Fibroblast of villous mesenchyme (primary cell): ENCODE data around the gene PLXDC1. TPM values are rescaled to one million over a fixed set of nuclear protein-coding genes. Genes with fewer than 3 reads are reported as not detected.
A peak's percentile ranks its signal among the peaks of the same experiment; 100 is the strongest.

Source experiments
- DNase-seq: peaks from one replicate; pipeline ENCODE4 v3.0.0-alpha.2; 2010; ENCODE audit warnings: low read depth
- H3K4me3 ChIP-seq: 2 replicates; pipeline ENCODE4 v1.5.1; 2011; ENCODE audit warnings: low read depth, mild to moderate bottlenecking, low read length
- total RNA-seq: library from RNA; depleted of rRNA; stranded (reverse); fragments of >200 nt; gene quantifications from 2 replicates; pipeline ENCODE4 v1.2.3, GENCODE V29; 2012
- TF ChIP-seq, protein P1 (sequence below): IDR thresholded peaks from 2 replicates; pipeline ENCODE4 v1.5.1; 2012; ENCODE audit warnings: low read depth, mild to moderate bottlenecking, low read length; ENCODE audit not compliant: insufficient read depth

PLXDC1 gene
- total RNA-seq, 1 donor: 0.43 TPM

DNA sequence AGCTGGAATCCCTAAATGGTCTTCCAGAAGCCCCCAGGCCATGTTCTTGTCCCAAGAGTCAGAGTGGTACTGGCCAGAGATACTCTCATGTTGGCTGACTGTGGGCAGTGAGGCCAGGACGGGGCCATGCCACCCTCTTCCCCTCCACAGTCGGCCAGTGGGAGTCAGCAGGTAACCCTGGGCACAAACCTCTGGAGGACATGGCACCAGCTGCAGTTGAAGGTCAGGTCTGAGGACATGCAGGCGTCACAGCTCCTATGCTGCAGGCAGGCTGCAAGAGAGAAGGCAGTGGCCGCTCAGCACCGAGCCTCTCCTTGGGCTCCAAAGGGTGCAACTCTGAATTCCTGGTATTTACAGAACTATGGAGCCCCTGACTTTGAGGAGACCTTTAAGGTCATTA is 68.2 kb downstream of the PLXDC1 start:
- DNase-seq: no peak
- H3K4me3 ChIP-seq: no peak overlapping the region
- TF ChIP-seq, protein P1, sequence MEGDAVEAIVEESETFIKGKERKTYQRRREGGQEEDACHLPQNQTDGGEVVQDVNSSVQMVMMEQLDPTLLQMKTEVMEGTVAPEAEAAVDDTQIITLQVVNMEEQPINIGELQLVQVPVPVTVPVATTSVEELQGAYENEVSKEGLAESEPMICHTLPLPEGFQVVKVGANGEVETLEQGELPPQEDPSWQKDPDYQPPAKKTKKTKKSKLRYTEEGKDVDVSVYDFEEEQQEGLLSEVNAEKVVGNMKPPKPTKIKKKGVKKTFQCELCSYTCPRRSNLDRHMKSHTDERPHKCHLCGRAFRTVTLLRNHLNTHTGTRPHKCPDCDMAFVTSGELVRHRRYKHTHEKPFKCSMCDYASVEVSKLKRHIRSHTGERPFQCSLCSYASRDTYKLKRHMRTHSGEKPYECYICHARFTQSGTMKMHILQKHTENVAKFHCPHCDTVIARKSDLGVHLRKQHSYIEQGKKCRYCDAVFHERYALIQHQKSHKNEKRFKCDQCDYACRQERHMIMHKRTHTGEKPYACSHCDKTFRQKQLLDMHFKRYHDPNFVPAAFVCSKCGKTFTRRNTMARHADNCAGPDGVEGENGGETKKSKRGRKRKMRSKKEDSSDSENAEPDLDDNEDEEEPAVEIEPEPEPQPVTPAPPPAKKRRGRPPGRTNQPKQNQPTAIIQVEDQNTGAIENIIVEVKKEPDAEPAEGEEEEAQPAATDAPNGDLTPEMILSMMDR: no peak

DNA sequence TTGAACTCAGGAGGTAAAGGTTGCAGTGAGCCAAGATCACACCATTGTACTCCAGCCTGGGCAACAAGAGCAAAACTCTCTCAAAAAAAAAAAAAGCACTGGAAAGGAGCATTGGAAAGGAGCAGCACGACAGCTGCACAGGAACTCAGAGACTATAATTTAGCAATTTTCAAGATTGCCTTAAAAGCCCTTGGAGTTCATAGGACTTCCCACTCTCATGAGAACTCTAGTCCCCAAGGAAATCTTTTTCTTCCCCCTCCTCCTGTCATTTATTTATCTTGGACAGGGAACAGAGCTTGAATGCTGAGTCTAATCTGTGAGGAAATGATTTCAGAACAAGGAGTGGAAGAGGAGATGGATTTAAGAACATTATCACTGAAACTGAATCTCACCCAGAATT is 69.0 kb downstream of the PLXDC1 start:
- H3K4me3 ChIP-seq: no peak overlapping the region
- TF ChIP-seq, protein P1: no peak
- no peak for DNase-seq

DNA sequence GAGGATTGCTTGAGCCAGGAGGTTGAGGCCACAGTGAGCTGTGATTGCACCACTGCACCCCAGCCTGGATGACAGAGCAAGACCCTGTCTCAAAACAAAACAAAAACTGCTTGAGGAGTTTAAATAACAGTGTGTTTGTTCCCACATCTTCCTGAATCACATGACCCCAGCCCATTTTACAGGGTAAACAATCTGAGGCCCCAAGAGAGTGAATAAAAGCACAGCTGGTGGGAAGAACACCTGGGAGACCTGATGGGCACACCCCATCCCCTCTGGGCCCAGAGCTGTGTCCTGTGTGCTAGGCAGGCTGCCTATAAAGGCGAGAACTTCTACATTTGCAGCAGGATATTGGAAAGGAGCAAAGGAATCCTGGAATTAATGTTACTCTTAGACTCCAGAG is 69.6 kb downstream of the PLXDC1 start:
- H3K4me3 ChIP-seq: no peak overlapping the region
- TF ChIP-seq, protein P1: no peak
- no peak for DNase-seq

DNA sequence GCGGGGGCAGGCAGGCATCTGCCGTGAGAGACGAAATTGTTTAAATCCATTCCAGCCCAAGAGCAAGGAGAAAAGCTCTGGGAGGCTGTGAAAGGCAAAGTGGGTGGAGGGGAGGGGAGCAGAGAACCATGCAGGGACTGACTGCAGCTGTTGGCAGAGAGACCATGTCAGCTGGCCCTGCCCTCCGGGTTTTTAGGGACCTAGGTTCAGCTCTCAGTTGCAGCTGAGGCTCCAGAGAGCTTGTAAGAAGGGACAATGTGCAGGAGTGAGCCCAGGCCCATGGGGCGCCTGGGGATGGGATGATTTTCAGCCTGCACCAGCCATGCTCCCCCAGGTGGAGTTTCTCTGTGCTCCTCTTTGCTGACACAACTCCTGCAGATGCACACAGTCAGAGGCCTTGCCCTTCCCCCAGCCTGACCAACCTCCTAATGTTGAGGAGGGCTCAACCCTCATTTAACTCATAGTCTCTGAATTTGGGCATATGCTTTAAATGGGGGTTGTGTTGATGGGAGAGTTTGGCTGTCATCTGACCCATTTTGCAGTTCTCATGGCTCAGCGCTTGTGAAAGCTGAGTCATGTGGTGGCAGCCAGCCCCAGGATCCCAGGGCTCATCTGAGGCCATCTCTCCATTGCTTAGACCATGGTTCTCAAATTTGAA is 70.9 kb downstream of the PLXDC1 start:
- DNase-seq: peak; percentile 38
- no peak overlapping the region for H3K4me3 ChIP-seq
- TF ChIP-seq, protein P1: no peak

DNA sequence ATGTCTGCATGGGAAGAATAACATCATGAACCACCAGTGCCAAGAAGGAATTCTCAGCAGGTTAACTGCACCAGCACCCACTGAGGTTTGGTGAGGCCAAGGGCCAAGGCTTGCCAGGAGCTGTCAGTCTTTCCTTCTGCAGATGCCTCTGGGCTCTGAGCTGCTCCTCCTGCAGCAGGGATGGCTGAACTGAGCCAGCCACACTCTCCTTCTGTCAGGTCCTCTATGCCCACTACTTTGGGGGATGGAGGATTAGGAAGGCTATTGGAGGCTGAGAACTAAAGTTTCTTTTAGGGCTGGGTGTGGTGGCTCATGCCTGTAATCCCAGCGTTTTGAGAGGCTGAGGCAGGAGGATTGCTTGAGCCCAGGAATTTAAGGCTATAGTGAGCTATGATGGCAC is 71.6 kb downstream of the PLXDC1 start:
- no peak overlapping the region for H3K4me3 ChIP-seq
- TF ChIP-seq, protein P1: no peak

DNA sequence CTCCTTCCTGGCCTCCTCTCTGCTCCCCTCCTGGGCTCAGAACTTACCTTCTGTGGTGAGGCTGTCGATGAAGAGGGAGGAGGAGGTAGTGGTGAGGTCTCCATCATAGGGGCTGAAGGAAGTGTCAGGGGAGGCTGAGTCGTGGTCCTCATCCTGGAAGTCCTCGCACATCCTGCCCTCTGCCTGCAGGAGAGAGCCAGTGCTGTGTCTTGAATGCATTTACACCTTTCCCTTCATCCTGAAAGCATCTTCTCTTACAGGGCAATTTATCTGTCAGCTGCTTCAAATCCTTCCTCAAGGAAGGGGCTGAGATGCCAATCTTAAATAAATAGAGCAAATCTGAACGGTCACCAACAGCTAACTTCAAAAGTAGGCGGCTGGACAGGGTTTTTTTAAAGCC is 73.6 kb downstream of the PLXDC1 start:
- H3K4me3 ChIP-seq: no peak overlapping the region
- TF ChIP-seq, protein P1: peak; percentile 16
- DNase-seq: no peak

More for the DNA sequence above, 71.6 kb downstream of the PLXDC1 start:
- no peak for DNase-seq

DNA sequence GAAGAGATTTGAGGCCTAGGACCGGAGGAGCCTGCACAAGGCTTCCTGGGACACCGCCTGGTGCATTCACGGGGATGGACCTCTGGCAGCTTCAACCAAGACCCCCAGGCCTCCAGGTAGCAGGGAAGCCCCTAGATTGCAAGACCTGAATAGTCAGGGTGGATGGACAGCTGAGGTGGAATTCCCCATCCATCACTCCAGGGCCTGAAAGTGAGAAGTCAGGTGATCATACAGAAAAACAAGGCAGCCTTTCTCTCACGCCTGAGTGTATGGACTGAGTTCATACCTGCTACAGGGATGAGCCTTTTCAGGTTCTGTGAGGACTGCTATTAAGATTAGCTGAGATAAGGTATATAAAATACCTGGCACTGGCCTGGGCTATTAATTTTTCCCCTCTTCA is 74.2 kb downstream of the PLXDC1 start:
- no peak for DNase-seq
- no peak overlapping the region for H3K4me3 ChIP-seq
- TF ChIP-seq, protein P1: no peak
